GM23338 (cell line): Measurements from ENCODE around the gene DCUN1D2.

Source experiments
- CREB1 ChIP-seq: fragments of 250-450 bp; sonication (Bioruptor Pico); IDR thresholded peaks from 2 replicates; pipeline ENCODE4 v1.5.0; 2020; ENCODE audit warnings: low read depth, mild to moderate bottlenecking, moderate library complexity
- CTCF ChIP-seq, 2 experiments: fragments of 200-600 bp in 1 of 2; sonication (generic) in 1 of 2; conservative IDR thresholded peaks; 2 replicates each; pipeline versions ENCODE4 v1.5.1 to v1.6.1; 2016 to 2017; ENCODE audit warnings: antibody characterized with exemption in 2 of 2, low read depth in 2 of 2, mild to moderate bottlenecking in 2 of 2, moderate library complexity in 1 of 2
- NANOG ChIP-seq: IDR thresholded peaks from 2 replicates; pipeline ENCODE4 v1.6.1; 2016; ENCODE audit warnings: antibody characterized with exemption, borderline replicate concordance
- ZNF331 ChIP-seq: fragments of 250-450 bp; sonication (Bioruptor Pico); IDR thresholded peaks from 2 replicates; pipeline ENCODE4 v1.5.0; 2020; ENCODE audit warnings: low read depth, mild to moderate bottlenecking, moderate library complexity

- TF ChIP-seq NANOG = no peak
- no peak for TF ChIP-seq CTCF (conservative IDR thresholded peaks at IDR 0.05; ENCODE audit: low read depth in 2 of 2)
- no peak for TF ChIP-seq ZNF331 (CRISPR knock-in tag)
- no peak for TF ChIP-seq CREB1
These were observed 35.6 kb downstream of the DCUN1D2 start for GRCh38 chr13:113454936-113455335.
